GM12878 (cell line): ENCODE data around the gene CLEC12A. TPM values are rescaled to one million over a fixed set of nuclear protein-coding genes. Genes with fewer than 3 reads are reported as not detected.

ENCODE experiments used
- ATAC-seq: fragments of 200-7000 bp; cut with Tn5 transposase; 3 replicates; pipeline ENCODE4 v1.9.1; 2020; ENCODE audit warnings: mild to moderate bottlenecking, moderate library complexity
- BruUV-seq: library from RNA; stranded (reverse); fragments of 400-500 nt; replicated peaks from 2 replicates; lab custom pipeline; 2021; lab: Mats Ljungman, UMichigan
- CTCF ChIA-PET: fragments of 300-600 bp; sonication (Branson Sonifier 250); formaldehyde crosslinking; extraction: SDS; loops from one replicate; lab custom pipeline; 2021; ENCODE audit warnings: inconsistent platforms; lab: Yijun Ruan, JAX
- POLR2A ChIA-PET: fragments of 350-600 bp; formaldehyde crosslinking; extraction: SDS; loops from one replicate; lab custom pipeline; 2021; ENCODE audit warnings: inconsistent platforms; lab: Charles Lee
- RAD21 ChIA-PET: fragments of 300-600 bp; sonication (Branson Sonifier 250); formaldehyde crosslinking; loops from one replicate; lab custom pipeline; 2023; ENCODE audit warnings: antibody characterized with exemption; ENCODE audit not compliant: unreplicated experiment; lab: Charles Lee
- SMC1A ChIA-PET: fragments of 300-600 bp; sonication (Branson Sonifier 250); formaldehyde crosslinking; loops from one replicate; lab custom pipeline; 2023; ENCODE audit not compliant: unreplicated experiment, uncharacterized antibody; lab: Charles Lee
- DNase-seq: peaks from one replicate; pipeline ENCODE4 v3.0.0-alpha.2; 2011; ENCODE audit warnings: low read depth, low spot score
- FAIRE-seq: peaks from 3 replicates; lab custom pipeline; 2011; peaks lifted over from hg19 to GRCh38; lab: Jason Lieb, UNC
- H2AFZ ChIP-seq: 2 replicates; pipeline ENCODE4 v1.6.0; 2011; ENCODE audit warnings: low read depth, low read length, control low read depth; ENCODE audit not compliant: control insufficient read depth
- H3K27ac ChIP-seq: 2 replicates; pipeline ENCODE4 v1.5.1; 2011; ENCODE audit warnings: control low read depth; ENCODE audit not compliant: control insufficient read depth, insufficient read depth
- H3K27me3 ChIP-seq, 2 experiments: replicated peaks in 1 of 2; 2 replicates each; pipeline versions ENCODE4 v1.6.0 to v1.6.1; 2011; ENCODE audit warnings: low read length in 1 of 2; ENCODE audit not compliant: control insufficient read depth in 2 of 2, insufficient read depth in 2 of 2
- H3K36me3 ChIP-seq, 2 experiments: 2 replicates each; pipeline ENCODE4 v1.5.1; 2011; ENCODE audit warnings: low read length in 1 of 2; ENCODE audit not compliant: control insufficient read depth in 2 of 2, insufficient read depth in 2 of 2
- H3K4me1 ChIP-seq: 2 replicates; pipeline ENCODE4 v1.6.1; 2011; ENCODE audit warnings: mild to moderate bottlenecking, low read length, moderate library complexity, mixed read lengths; ENCODE audit not compliant: control insufficient read depth, insufficient read depth
- H3K4me2 ChIP-seq: 2 replicates; pipeline ENCODE4 v1.6.0; 2011; ENCODE audit warnings: control low read depth; ENCODE audit not compliant: control insufficient read depth, insufficient read depth
- H3K4me3 ChIP-seq: fragments of 200-600 bp; sonication (generic); 2 replicates; pipeline ENCODE4 v1.5.1; 2016
- H3K79me2 ChIP-seq: 2 replicates; pipeline ENCODE4 v1.6.0; 2011; ENCODE audit warnings: low read length; ENCODE audit not compliant: control insufficient read depth, insufficient read depth
- H3K9ac ChIP-seq: 2 replicates; pipeline ENCODE4 v1.8.0; 2011; ENCODE audit warnings: low read length, control low read depth, mixed read lengths; ENCODE audit not compliant: control insufficient read depth, insufficient read depth
- H3K9me3 ChIP-seq: replicated peaks from 3 replicates; pipeline ENCODE4 v1.5.1; 2011; ENCODE audit warnings: mild to moderate bottlenecking, low read length; ENCODE audit not compliant: control insufficient read depth, insufficient read depth
- H4K20me1 ChIP-seq: 2 replicates; pipeline ENCODE4 v1.6.0; 2011; ENCODE audit not compliant: control insufficient read depth, insufficient read depth
- BRCA1 ChIP-seq: IDR thresholded peaks from 2 replicates; pipeline ENCODE4 v1.6.1; 2011; ENCODE audit warnings: low read depth, low read length, improper control_type of control experiment
- CBFB ChIP-seq: IDR thresholded peaks from 2 replicates; pipeline ENCODE4 v1.6.1; 2016; ENCODE audit warnings: antibody characterized with exemption, low read depth
- CHD1 ChIP-seq: IDR thresholded peaks from 2 replicates; pipeline ENCODE4 v1.6.1; 2012; ENCODE audit warnings: low read depth, low read length, improper control_type of control experiment
- EP300 ChIP-seq, 2 experiments: fragments of 150-350 bp in 1 of 2; IDR thresholded peaks; 2 replicates each; pipeline ENCODE4 v1.6.1; 2011 to 2012; ENCODE audit warnings: low read depth in 2 of 2, low read length in 2 of 2, borderline replicate concordance in 1 of 2, improper control_type of control experiment in 1 of 2, inconsistent platforms in 1 of 2; ENCODE audit not compliant: control insufficient read depth in 1 of 2
- FOXM1 ChIP-seq: IDR thresholded peaks from 2 replicates; pipeline ENCODE4 v1.6.1; 2012; ENCODE audit warnings: low read depth, mild to moderate bottlenecking, inconsistent platforms, low read length, moderate library complexity
- HCFC1 ChIP-seq: fragments of 150-350 bp; IDR thresholded peaks from 2 replicates; pipeline ENCODE4 v1.6.1; 2014; ENCODE audit warnings: low read length
- POU2F2 ChIP-seq: IDR thresholded peaks from 3 replicates; pipeline ENCODE4 v1.6.1; 2011; ENCODE audit warnings: low read depth, mild to moderate bottlenecking, low read length, borderline replicate concordance
- RAD51 ChIP-seq: fragments of 450-650 bp; IDR thresholded peaks from 2 replicates; pipeline ENCODE4 v1.6.1; 2016; ENCODE audit warnings: moderate library complexity, mild to moderate bottlenecking, inconsistent platforms
- RFX5 ChIP-seq: IDR thresholded peaks from 2 replicates; pipeline ENCODE4 v1.6.1; 2011; ENCODE audit warnings: low read depth, low read length, improper control_type of control experiment
- ZNF207 ChIP-seq: fragments of 450-650 bp; IDR thresholded peaks from 2 replicates; pipeline ENCODE4 v1.6.1; 2014; ENCODE audit warnings: antibody characterized with exemption, mild to moderate bottlenecking, borderline replicate concordance
- WGBS: methylation state at CpG from one replicate; pipeline ENCODE4 v1.1.6; 2016; ENCODE audit warnings: low lambda C conversion rate; ENCODE audit not compliant: insufficient replicate concordance, insufficient coverage; ENCODE audit errors: missing lambda C conversion rate; 5-methylcytosine and 5-hydroxymethylcytosine counted together
- in situ Hi-C: fragments of 300-500 bp; cut with MboI; formaldehyde crosslinking; loops from 9 replicates; pipeline ENCODE4 v1.14.3; 2018; ENCODE audit warnings: mixed read lengths
- intact Hi-C: fragments of 100-400 bp; cut with micrococcal nuclease; formaldehyde crosslinking; loops from one replicate; pipeline ENCODE4 v1.14.2; 2022; ENCODE audit not compliant: unreplicated experiment
- polyA plus RNA-seq, 11 experiments: library from polyadenylated mRNA; depleted of rRNA in 4 of 11; unstranded in 6 of 11; stranded (reverse) in 5 of 11; fragments of >200 nt; fragmentation: Nextera tagmentation in 4 of 11; fragmentation: Illumina TruSeq in 1 of 11; extraction: Ambion mirVana in 4 of 11; extraction: Trizol in 1 of 11; gene quantifications; 1 replicate in 1 of 11; 2 replicates in 10 of 11; pipeline versions ENCODE4 v1.2.1 to v1.2.3, GENCODE V29; 2011 to 2016; ENCODE audit warnings: inconsistent platforms in 2 of 11, missing spikeins in 2 of 11, low read depth in 1 of 11
- total RNA-seq, 4 experiments: library from RNA; depleted of rRNA in 3 of 4; stranded (reverse); fragments of >200 nt in 3 of 4; fragmentation: Illumina TruSeq in 1 of 4; extraction: Trizol in 1 of 4; gene quantifications; 2 replicates each; pipeline versions ENCODE4 v1.2.1 to v1.2.3, GENCODE V29; 2013 to 2021
- TF ChIP-seq, protein P1 (sequence below): fragments of 450-650 bp; IDR thresholded peaks from 2 replicates; pipeline ENCODE4 v1.6.1; 2017; ENCODE audit warnings: antibody characterized with exemption, mild to moderate bottlenecking, moderate library complexity
- TF ChIP-seq, protein P2 (sequence below): IDR thresholded peaks from 2 replicates; pipeline ENCODE4 v1.6.1; 2012; ENCODE audit warnings: improper control_type of control experiment, low read depth, low read length; ENCODE audit not compliant: insufficient replicate concordance
- TF ChIP-seq, protein P3 (sequence below): fragments of 450-650 bp; IDR thresholded peaks from 2 replicates; pipeline ENCODE4 v1.6.1; 2014; ENCODE audit warnings: mild to moderate bottlenecking
- TF ChIP-seq, protein P4 (sequence below): fragments of 150-350 bp; IDR thresholded peaks from 2 replicates; pipeline ENCODE4 v1.6.1; 2014; ENCODE audit warnings: mild to moderate bottlenecking, low read depth, low read length

CLEC12A gene
- total and polyA plus RNA-seq, 10 of the 15 experiments (the other 5 are each of a cell fraction or from before 2014, with no cell fraction given), result 0.07 to 0.21 TPM; not detected in 8

DNA sequence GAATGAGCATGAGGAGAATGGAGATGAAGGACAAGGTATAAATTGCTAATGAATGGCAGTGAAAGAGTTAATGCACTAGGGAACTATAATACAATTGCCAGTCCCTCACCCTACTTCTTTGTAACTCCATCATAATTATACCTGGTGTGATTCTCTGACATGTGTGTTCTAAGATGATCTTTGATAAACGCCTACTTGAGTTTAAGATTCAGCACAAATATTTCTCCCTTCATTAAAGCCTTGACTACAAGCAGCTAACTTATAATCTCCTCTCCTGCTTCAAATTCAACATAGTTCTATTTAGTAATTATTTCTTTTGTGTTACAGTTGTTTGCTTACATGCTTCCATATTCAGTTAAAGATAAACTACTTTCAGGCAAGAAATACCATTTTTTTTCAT lies 29.4 kb upstream of the CLEC12A start:
- H2AFZ ChIP-seq, result no peak overlapping the region
- FAIRE-seq (no peak), ATAC-seq (no peak), DNase-seq (no peak)
- in situ Hi-C loops, result no loop called here
- H3K4me1 ChIP-seq, result no peaks in the 10 kb centered on the region
- H3K27ac ChIP-seq, result no peak overlapping the region
- BruUV-seq, result no TSS peak
- ChIA-PET SMC1A (interaction anchor here (1.2 to 1.8 kb wide), 2 partner anchors 9 to 133 kb away, joined by 4 read pairs; no protein-coding TSS in a partner anchor), POLR2A (no interaction called here), CTCF (interaction anchor here (0.6 to 1.4 kb wide), 2 partner anchors 198 to 199 kb away, joined by 4 read pairs; no protein-coding TSS in a partner anchor), RAD21 (interaction anchor here (2.7 kb wide), 1 partner anchor 69 kb away, joined by 12 read pairs; the partner anchor contains the start of gene CLEC12B)
- 52% methylated on average over 1 of the region's 1 CpG for WGBS
- H3K27me3 ChIP-seq, result peaks cover 0 to 3% of the 10 kb centered on the region in 2 experiments; a peak in 2 of 4 replicates
- no peaks in the 10 kb centered on the region for H3K36me3 ChIP-seq
- H3K4me2 ChIP-seq, result no peak overlapping the region
- H3K79me2 ChIP-seq, result no peaks in the 10 kb centered on the region
- H4K20me1 ChIP-seq, result no peaks in the 10 kb centered on the region
- H3K9ac ChIP-seq, result no peak overlapping the region
- H3K4me3 ChIP-seq, result no peak overlapping the region
- intact Hi-C loops, result no loop called here
- no peaks in the 10 kb centered on the region for H3K9me3 ChIP-seq
- TF ChIP-seq, protein P1, sequence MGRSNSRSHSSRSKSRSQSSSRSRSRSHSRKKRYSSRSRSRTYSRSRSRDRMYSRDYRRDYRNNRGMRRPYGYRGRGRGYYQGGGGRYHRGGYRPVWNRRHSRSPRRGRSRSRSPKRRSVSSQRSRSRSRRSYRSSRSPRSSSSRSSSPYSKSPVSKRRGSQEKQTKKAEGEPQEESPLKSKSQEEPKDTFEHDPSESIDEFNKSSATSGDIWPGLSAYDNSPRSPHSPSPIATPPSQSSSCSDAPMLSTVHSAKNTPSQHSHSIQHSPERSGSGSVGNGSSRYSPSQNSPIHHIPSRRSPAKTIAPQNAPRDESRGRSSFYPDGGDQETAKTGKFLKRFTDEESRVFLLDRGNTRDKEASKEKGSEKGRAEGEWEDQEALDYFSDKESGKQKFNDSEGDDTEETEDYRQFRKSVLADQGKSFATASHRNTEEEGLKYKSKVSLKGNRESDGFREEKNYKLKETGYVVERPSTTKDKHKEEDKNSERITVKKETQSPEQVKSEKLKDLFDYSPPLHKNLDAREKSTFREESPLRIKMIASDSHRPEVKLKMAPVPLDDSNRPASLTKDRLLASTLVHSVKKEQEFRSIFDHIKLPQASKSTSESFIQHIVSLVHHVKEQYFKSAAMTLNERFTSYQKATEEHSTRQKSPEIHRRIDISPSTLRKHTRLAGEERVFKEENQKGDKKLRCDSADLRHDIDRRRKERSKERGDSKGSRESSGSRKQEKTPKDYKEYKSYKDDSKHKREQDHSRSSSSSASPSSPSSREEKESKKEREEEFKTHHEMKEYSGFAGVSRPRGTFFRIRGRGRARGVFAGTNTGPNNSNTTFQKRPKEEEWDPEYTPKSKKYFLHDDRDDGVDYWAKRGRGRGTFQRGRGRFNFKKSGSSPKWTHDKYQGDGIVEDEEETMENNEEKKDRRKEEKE, result no peak
- TF ChIP-seq RAD51, result no peak
- TF ChIP-seq BRCA1, result no peak
- TF ChIP-seq, protein P2, sequence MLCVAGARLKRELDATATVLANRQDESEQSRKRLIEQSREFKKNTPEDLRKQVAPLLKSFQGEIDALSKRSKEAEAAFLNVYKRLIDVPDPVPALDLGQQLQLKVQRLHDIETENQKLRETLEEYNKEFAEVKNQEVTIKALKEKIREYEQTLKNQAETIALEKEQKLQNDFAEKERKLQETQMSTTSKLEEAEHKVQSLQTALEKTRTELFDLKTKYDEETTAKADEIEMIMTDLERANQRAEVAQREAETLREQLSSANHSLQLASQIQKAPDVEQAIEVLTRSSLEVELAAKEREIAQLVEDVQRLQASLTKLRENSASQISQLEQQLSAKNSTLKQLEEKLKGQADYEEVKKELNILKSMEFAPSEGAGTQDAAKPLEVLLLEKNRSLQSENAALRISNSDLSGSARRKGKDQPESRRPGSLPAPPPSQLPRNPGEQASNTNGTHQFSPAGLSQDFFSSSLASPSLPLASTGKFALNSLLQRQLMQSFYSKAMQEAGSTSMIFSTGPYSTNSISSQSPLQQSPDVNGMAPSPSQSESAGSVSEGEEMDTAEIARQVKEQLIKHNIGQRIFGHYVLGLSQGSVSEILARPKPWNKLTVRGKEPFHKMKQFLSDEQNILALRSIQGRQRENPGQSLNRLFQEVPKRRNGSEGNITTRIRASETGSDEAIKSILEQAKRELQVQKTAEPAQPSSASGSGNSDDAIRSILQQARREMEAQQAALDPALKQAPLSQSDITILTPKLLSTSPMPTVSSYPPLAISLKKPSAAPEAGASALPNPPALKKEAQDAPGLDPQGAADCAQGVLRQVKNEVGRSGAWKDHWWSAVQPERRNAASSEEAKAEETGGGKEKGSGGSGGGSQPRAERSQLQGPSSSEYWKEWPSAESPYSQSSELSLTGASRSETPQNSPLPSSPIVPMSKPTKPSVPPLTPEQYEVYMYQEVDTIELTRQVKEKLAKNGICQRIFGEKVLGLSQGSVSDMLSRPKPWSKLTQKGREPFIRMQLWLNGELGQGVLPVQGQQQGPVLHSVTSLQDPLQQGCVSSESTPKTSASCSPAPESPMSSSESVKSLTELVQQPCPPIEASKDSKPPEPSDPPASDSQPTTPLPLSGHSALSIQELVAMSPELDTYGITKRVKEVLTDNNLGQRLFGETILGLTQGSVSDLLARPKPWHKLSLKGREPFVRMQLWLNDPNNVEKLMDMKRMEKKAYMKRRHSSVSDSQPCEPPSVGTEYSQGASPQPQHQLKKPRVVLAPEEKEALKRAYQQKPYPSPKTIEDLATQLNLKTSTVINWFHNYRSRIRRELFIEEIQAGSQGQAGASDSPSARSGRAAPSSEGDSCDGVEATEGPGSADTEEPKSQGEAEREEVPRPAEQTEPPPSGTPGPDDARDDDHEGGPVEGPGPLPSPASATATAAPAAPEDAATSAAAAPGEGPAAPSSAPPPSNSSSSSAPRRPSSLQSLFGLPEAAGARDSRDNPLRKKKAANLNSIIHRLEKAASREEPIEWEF, result no peak
- TF ChIP-seq RFX5, result no peak
- no peak for TF ChIP-seq HCFC1
- no peak for TF ChIP-seq ZNF207
- no peak for TF ChIP-seq CHD1
- TF ChIP-seq, protein P3, sequence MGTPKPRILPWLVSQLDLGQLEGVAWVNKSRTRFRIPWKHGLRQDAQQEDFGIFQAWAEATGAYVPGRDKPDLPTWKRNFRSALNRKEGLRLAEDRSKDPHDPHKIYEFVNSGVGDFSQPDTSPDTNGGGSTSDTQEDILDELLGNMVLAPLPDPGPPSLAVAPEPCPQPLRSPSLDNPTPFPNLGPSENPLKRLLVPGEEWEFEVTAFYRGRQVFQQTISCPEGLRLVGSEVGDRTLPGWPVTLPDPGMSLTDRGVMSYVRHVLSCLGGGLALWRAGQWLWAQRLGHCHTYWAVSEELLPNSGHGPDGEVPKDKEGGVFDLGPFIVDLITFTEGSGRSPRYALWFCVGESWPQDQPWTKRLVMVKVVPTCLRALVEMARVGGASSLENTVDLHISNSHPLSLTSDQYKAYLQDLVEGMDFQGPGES, result no peak
- TF ChIP-seq CBFB, result no peak
- no peak for TF ChIP-seq FOXM1
- TF ChIP-seq, protein P4, sequence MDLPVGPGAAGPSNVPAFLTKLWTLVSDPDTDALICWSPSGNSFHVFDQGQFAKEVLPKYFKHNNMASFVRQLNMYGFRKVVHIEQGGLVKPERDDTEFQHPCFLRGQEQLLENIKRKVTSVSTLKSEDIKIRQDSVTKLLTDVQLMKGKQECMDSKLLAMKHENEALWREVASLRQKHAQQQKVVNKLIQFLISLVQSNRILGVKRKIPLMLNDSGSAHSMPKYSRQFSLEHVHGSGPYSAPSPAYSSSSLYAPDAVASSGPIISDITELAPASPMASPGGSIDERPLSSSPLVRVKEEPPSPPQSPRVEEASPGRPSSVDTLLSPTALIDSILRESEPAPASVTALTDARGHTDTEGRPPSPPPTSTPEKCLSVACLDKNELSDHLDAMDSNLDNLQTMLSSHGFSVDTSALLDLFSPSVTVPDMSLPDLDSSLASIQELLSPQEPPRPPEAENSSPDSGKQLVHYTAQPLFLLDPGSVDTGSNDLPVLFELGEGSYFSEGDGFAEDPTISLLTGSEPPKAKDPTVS, result no peak
- TF ChIP-seq POU2F2, result no peak
- TF ChIP-seq EP300 (IDR thresholded peaks at IDR 0.05; ENCODE audit: borderline replicate concordance in 1 of 2, control insufficient read depth in 1 of 2, low read depth in 2 of 2, low read length in 2 of 2), result no peak
